Activated naive CD8-positive, alpha-beta T cell treated with anti-CD3 and anti-CD28 coated beads for 36 hours (primary cell): ENCODE measurements around the gene NFAT5. TPM values are rescaled to one million over a fixed set of nuclear protein-coding genes. Genes with fewer than 3 reads are reported as not detected.

Experiments used
- DNase-seq: peaks from one replicate; pipeline ENCODE4 v3.0.0; 2021
- H3K27ac Mint-ChIP-seq: one replicate; pipeline ENCODE4 v1.8.0; 2022; ENCODE audit warnings: mild to moderate bottlenecking, moderate library complexity, mixed read lengths
- H3K27me3 Mint-ChIP-seq: one replicate; pipeline ENCODE4 v1.8.0; 2022; ENCODE audit warnings: mild to moderate bottlenecking, mixed read lengths
- H3K36me3 Mint-ChIP-seq: one replicate; pipeline ENCODE4 v1.8.0; 2021; ENCODE audit warnings: mild to moderate bottlenecking, mixed read lengths
- H3K4me1 Mint-ChIP-seq: one replicate; pipeline ENCODE4 v1.8.0; 2021; ENCODE audit warnings: mixed read lengths
- H3K4me3 Mint-ChIP-seq: one replicate; pipeline ENCODE4 v1.8.0; 2022; ENCODE audit warnings: mild to moderate bottlenecking, moderate library complexity, mixed read lengths
- H3K9me3 Mint-ChIP-seq: one replicate; pipeline ENCODE4 v1.8.0; 2022; ENCODE audit warnings: mixed read lengths
- total RNA-seq, 2 experiments: library from RNA; stranded (reverse); gene quantifications; one replicate each; pipeline ENCODE4 v1.2.3, GENCODE V29; 2021

NFAT5 gene
- total RNA-seq, 2 experiments from 2014 or later: 26.1 to 26.3 TPM

- Mint-ChIP-seq H3K4me3 (no peak overlapping the region), H3K27ac (no peak overlapping the region), H3K36me3 (peaks cover 26% of the 10 kb centered on the region), H3K4me1 (peaks cover 31% of the 10 kb centered on the region), H3K27me3 (no peaks in the 10 kb centered on the region), H3K9me3 (no peaks in the 10 kb centered on the region)
- no peak for DNase-seq
Observed at GRCh38 chr16:69600202-69600601, 34.4 kb downstream of the NFAT5 start.

GRCh38 chr16:69601250-69601649 lies 35.5 kb downstream of the NFAT5 start:
- DNase-seq: no peak
- Mint-ChIP-seq H3K4me3 (no peak overlapping the region), H3K27me3 (no peaks in the 10 kb centered on the region), H3K9me3 (no peaks in the 10 kb centered on the region), H3K36me3 (peaks cover 24% of the 10 kb centered on the region), H3K4me1 (peaks cover 25% of the 10 kb centered on the region), H3K27ac (no peak overlapping the region)

DNA sequence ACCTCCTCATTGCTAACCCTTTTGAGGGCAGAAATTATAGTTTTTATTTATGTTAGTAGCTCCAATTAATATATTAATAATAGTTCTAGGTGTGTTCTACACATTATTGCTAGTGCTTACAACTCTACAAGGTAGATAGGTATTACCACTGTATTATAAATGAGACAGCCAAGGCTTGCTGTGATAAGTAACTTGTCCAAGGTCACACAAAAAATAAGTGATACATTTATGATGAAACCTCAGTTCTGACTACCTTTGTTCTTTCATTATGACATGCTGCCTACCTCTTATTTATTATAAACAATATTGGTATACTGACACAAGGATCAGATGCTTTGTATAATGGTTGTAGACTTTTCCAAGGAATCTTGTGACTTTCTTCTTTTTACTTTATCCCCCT lies 41.2 kb downstream of the NFAT5 start:
- Mint-ChIP-seq H3K4me3 (peak overlapping the region; percentile 60), H3K27ac (peak overlapping the region; percentile 95), H3K36me3 (peaks cover 33% of the 10 kb centered on the region), H3K4me1 (peaks cover 43% of the 10 kb centered on the region), H3K9me3 (no peaks in the 10 kb centered on the region), H3K27me3 (no peaks in the 10 kb centered on the region)
- no peak for DNase-seq

DNA sequence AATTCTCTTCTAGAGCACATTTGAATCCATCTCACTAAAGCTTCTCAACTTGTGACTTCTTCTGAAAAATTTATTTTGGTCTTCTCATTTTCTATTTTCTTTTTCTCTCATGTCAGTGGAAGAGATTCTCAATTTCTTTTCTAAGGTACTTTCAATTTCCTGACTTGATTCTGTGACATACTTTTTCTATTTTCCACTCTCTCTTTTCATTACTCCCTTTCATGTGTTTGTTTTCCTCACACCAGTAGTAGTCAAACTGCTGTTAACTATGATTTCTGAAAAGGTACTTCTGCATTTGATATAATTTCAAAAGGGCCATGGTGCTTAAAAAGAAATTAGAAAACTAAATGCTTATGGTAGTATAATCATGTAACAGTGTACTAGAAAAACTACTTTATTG lies 41.9 kb downstream of the NFAT5 start:
- H3K27ac Mint-ChIP-seq: peak overlapping the region; percentile 95
- peak overlapping the region; percentile 60 for H3K4me3 Mint-ChIP-seq
- peaks cover 47% of the 10 kb centered on the region for H3K4me1 Mint-ChIP-seq
- no peak for DNase-seq
- H3K36me3 Mint-ChIP-seq: peaks cover 33% of the 10 kb centered on the region
- H3K27me3 Mint-ChIP-seq: no peaks in the 10 kb centered on the region
- H3K9me3 Mint-ChIP-seq: no peaks in the 10 kb centered on the region

- Mint-ChIP-seq H3K4me1 (peaks cover 58% of the 10 kb centered on the region), H3K27ac (no peak overlapping the region), H3K27me3 (no peaks in the 10 kb centered on the region)
Observed at GRCh38 chr16:69610356-69610755, 44.6 kb downstream of the NFAT5 start.

DNA sequence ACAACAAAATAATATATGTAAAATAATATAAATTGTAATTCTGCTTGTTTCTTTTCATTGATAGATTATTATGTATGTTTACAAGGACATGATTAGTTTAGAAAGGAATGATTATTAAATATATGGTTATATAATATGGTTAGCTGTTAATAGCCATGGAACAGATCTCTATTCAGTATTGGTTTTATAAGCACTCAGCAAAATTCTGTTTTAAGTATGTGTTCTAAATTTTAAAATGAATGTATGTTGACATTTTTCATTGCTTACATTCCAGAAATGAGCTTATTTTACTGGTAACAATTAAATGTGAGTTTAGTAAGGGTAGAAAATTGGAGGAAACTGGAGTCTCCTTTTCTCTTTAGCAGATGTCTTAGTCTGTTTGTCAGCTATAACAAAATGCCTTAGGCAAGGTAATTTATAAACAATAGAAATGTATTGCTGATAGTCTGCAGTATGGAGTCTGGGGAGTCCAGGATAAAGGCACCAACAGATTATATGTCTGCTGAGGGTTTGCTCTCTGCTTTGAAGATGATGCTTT lies 45.4 kb downstream of the NFAT5 start:
- Mint-ChIP-seq H3K9me3 (no peaks in the 10 kb centered on the region), H3K4me3 (no peak overlapping the region), H3K27me3 (no peaks in the 10 kb centered on the region), H3K27ac (no peak overlapping the region), H3K36me3 (peaks cover 29% of the 10 kb centered on the region), H3K4me1 (peaks cover 57% of the 10 kb centered on the region)
- no peak for DNase-seq

More at GRCh38 chr16:69610356-69610755, 44.6 kb downstream of the NFAT5 start:
- peaks cover 29% of the 10 kb centered on the region for H3K36me3 Mint-ChIP-seq
- no peak for DNase-seq
- no peaks in the 10 kb centered on the region for H3K9me3 Mint-ChIP-seq
- H3K4me3 Mint-ChIP-seq: no peak overlapping the region

- H3K4me1 Mint-ChIP-seq: peaks cover 41% of the 10 kb centered on the region
- DNase-seq: no peak
- peaks cover 22% of the 10 kb centered on the region for H3K36me3 Mint-ChIP-seq
Observed at GRCh38 chr16:69613378-69614154, 47.8 kb downstream of the NFAT5 start.

GRCh38 chr16:69615528-69615927 lies 49.8 kb downstream of the NFAT5 start:
- Mint-ChIP-seq H3K4me1 (peaks cover 40% of the 10 kb centered on the region), H3K36me3 (peaks cover 14% of the 10 kb centered on the region), H3K27me3 (no peaks in the 10 kb centered on the region), H3K27ac (no peak overlapping the region), H3K9me3 (no peaks in the 10 kb centered on the region), H3K4me3 (no peak overlapping the region)
- DNase-seq: no peak

More at GRCh38 chr16:69613378-69614154, 47.8 kb downstream of the NFAT5 start:
- H3K4me3 Mint-ChIP-seq: no peak overlapping the region
- no peaks in the 10 kb centered on the region for H3K9me3 Mint-ChIP-seq
- H3K27ac Mint-ChIP-seq: peak overlapping the region; percentile 34
- no peaks in the 10 kb centered on the region for H3K27me3 Mint-ChIP-seq

GRCh38 chr16:69616082-69616481 lies 50.3 kb downstream of the NFAT5 start:
- no peaks in the 10 kb centered on the region for H3K27me3 Mint-ChIP-seq
- DNase-seq: no peak
- no peaks in the 10 kb centered on the region for H3K9me3 Mint-ChIP-seq
- H3K36me3 Mint-ChIP-seq: peaks cover 14% of the 10 kb centered on the region
- no peak overlapping the region for H3K27ac Mint-ChIP-seq
- H3K4me1 Mint-ChIP-seq: peaks cover 39% of the 10 kb centered on the region
- no peak overlapping the region for H3K4me3 Mint-ChIP-seq

- H3K27me3 Mint-ChIP-seq: no peaks in the 10 kb centered on the region
- H3K27ac Mint-ChIP-seq: no peak overlapping the region
- H3K4me1 Mint-ChIP-seq: peaks cover 34% of the 10 kb centered on the region
- H3K9me3 Mint-ChIP-seq: no peaks in the 10 kb centered on the region
- no peak overlapping the region for H3K4me3 Mint-ChIP-seq
- DNase-seq: no peak
- peaks cover 19% of the 10 kb centered on the region for H3K36me3 Mint-ChIP-seq
Observed at GRCh38 chr16:69618307-69618706, 52.5 kb downstream of the NFAT5 start.

GRCh38 chr16:69618721-69619120 lies 53.0 kb downstream of the NFAT5 start:
- H3K27me3 Mint-ChIP-seq: no peaks in the 10 kb centered on the region
- DNase-seq: no peak
- no peak overlapping the region for H3K4me3 Mint-ChIP-seq
- H3K36me3 Mint-ChIP-seq: peaks cover 19% of the 10 kb centered on the region
- H3K27ac Mint-ChIP-seq: no peak overlapping the region
- peaks cover 30% of the 10 kb centered on the region for H3K4me1 Mint-ChIP-seq
- no peaks in the 10 kb centered on the region for H3K9me3 Mint-ChIP-seq

GRCh38 chr16:69619514-69619913 lies 53.7 kb downstream of the NFAT5 start:
- H3K9me3 Mint-ChIP-seq: no peaks in the 10 kb centered on the region
- peaks cover 27% of the 10 kb centered on the region for H3K36me3 Mint-ChIP-seq
- peaks cover 26% of the 10 kb centered on the region for H3K4me1 Mint-ChIP-seq
- H3K27me3 Mint-ChIP-seq: no peaks in the 10 kb centered on the region
- H3K27ac Mint-ChIP-seq: no peak overlapping the region
- H3K4me3 Mint-ChIP-seq: no peak overlapping the region
- no peak for DNase-seq

GRCh38 chr16:69620573-69620972 lies 54.8 kb downstream of the NFAT5 start:
- Mint-ChIP-seq H3K4me3 (no peak overlapping the region), H3K27ac (no peak overlapping the region)

DNA sequence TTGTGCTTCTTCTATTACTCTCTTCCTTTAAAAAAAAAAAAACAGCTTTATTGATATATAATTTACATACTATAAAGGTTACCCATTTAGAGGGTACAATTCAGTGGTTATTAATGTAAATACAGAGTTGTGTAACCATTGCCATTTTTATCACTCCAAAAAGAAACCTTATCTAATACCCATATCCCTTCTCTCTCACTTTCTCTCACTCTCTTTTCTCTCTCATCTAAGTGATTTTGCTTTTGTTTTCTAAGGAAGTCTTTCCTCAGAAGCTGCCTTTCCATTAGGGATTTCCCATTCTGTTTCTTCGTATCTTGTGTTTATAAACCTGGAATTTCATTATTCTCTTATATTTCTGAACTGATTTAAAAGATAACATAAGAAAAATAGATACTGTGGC lies 55.5 kb downstream of the NFAT5 start:
- Mint-ChIP-seq H3K27me3 (no peaks in the 10 kb centered on the region), H3K4me3 (no peak overlapping the region), H3K4me1 (peaks cover 24% of the 10 kb centered on the region), H3K36me3 (peaks cover 26% of the 10 kb centered on the region), H3K27ac (no peak overlapping the region), H3K9me3 (no peaks in the 10 kb centered on the region)
- DNase-seq: no peak

More at GRCh38 chr16:69620573-69620972, 54.8 kb downstream of the NFAT5 start:
- no peak for DNase-seq
- Mint-ChIP-seq H3K27me3 (no peaks in the 10 kb centered on the region), H3K4me1 (peaks cover 24% of the 10 kb centered on the region), H3K36me3 (peaks cover 26% of the 10 kb centered on the region), H3K9me3 (no peaks in the 10 kb centered on the region)

DNA sequence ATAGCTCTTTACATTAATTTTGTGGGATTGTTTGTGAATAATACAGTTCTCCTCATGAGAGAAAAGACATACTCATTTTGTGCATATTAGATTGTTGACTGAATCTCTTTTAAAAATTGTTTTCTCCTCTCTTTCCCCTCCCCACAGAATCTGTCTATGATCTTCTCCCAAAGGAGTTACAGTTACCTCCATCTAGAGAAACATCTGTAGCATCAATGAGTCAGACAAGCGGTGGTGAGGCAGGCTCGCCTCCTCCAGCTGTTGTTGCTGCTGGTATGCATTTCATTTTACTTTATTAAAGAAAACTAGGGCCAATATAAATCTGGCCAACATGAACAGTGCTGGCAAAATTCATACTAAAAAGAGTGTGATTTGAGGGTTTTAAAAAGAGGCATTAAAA lies 60.5 kb downstream of the NFAT5 start:
- Mint-ChIP-seq H3K4me3 (no peak overlapping the region), H3K36me3 (peaks cover 30% of the 10 kb centered on the region), H3K9me3 (no peaks in the 10 kb centered on the region), H3K4me1 (peaks cover 12% of the 10 kb centered on the region), H3K27ac (peak overlapping the region; percentile 50), H3K27me3 (no peaks in the 10 kb centered on the region)
- DNase-seq: no peak

- H3K27ac Mint-ChIP-seq: no peak overlapping the region
- DNase-seq: no peak
- no peak overlapping the region for H3K4me3 Mint-ChIP-seq
- peaks cover 18% of the 10 kb centered on the region for H3K9me3 Mint-ChIP-seq
- peaks cover 40% of the 10 kb centered on the region for H3K36me3 Mint-ChIP-seq
- H3K27me3 Mint-ChIP-seq: no peaks in the 10 kb centered on the region
- no peaks in the 10 kb centered on the region for H3K4me1 Mint-ChIP-seq
Observed at GRCh38 chr16:69632828-69633227, 67.1 kb downstream of the NFAT5 start.
